IMR-90 (cell line): Measurements from ENCODE around the gene UBAC1.

Experiments used
- BHLHE40 ChIP-seq: fragments of 150-350 bp; IDR thresholded peaks from 2 replicates; pipeline ENCODE4 v1.6.1; 2016; ENCODE audit warnings: mild to moderate bottlenecking, low read depth, low read length
- CEBPB ChIP-seq: IDR thresholded peaks from 2 replicates; pipeline ENCODE4 v1.6.1; 2012; ENCODE audit warnings: low read depth, low read length, improper control_type of control experiment
- MAZ ChIP-seq: IDR thresholded peaks from 2 replicates; pipeline ENCODE4 v1.6.1; 2012; ENCODE audit warnings: low read depth, mild to moderate bottlenecking, low read length, improper control_type of control experiment, moderate library complexity, borderline replicate concordance
- POLR2A ChIP-seq: IDR thresholded peaks from 2 replicates; pipeline ENCODE4 v1.6.1; 2012; ENCODE audit warnings: mild to moderate bottlenecking, low read depth, low read length
- SMC3 ChIP-seq: fragments of 150-350 bp; IDR thresholded peaks from 2 replicates; pipeline ENCODE4 v1.6.1; 2016; ENCODE audit warnings: low read depth, mild to moderate bottlenecking, antibody characterized with exemption, low read length, moderate library complexity
- TF ChIP-seq, protein P1 (sequence below): conservative IDR thresholded peaks from 2 replicates; pipeline ENCODE4 v1.5.1; 2012; ENCODE audit warnings: mild to moderate bottlenecking, low read depth, low read length, improper control_type of control experiment
- TF ChIP-seq, protein P2 (sequence below): fragments of 150-350 bp; IDR thresholded peaks from 2 replicates; pipeline ENCODE4 v1.6.1; 2017; ENCODE audit warnings: mild to moderate bottlenecking, antibody characterized with exemption, low read length, low read depth

DNA sequence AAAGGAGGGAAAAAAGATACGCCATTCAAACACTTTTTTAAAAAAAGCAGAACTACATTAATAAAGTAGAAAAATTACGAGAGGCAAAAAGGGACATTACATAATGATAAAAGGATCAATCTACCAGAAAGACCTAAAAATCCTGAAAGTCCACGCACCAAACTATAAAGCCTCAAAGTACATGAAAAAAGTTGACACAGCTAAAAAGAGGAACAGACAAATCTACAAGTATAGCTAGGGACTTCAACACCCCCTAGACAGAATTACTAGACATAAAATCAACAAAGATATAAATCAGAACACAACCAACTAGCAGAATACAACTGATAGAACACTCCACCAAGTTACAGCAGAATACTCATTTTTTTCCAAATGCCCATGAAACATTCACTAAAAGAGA lies 65.0 kb downstream of the UBAC1 start:
- TF ChIP-seq, protein P1, sequence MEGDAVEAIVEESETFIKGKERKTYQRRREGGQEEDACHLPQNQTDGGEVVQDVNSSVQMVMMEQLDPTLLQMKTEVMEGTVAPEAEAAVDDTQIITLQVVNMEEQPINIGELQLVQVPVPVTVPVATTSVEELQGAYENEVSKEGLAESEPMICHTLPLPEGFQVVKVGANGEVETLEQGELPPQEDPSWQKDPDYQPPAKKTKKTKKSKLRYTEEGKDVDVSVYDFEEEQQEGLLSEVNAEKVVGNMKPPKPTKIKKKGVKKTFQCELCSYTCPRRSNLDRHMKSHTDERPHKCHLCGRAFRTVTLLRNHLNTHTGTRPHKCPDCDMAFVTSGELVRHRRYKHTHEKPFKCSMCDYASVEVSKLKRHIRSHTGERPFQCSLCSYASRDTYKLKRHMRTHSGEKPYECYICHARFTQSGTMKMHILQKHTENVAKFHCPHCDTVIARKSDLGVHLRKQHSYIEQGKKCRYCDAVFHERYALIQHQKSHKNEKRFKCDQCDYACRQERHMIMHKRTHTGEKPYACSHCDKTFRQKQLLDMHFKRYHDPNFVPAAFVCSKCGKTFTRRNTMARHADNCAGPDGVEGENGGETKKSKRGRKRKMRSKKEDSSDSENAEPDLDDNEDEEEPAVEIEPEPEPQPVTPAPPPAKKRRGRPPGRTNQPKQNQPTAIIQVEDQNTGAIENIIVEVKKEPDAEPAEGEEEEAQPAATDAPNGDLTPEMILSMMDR = no peak
- TF ChIP-seq SMC3 (no peak), BHLHE40 (no peak), POLR2A (no peak), CEBPB (no peak), MAZ (no peak)
- TF ChIP-seq, protein P2, sequence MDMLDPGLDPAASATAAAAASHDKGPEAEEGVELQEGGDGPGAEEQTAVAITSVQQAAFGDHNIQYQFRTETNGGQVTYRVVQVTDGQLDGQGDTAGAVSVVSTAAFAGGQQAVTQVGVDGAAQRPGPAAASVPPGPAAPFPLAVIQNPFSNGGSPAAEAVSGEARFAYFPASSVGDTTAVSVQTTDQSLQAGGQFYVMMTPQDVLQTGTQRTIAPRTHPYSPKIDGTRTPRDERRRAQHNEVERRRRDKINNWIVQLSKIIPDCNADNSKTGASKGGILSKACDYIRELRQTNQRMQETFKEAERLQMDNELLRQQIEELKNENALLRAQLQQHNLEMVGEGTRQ = no peak
